ENCODE measurements around the gene PCSK7.
"Not testable (repeated sequence)": the region's sequence is repeated elsewhere in the genome, so short reads cannot be mapped to it uniquely, and the experiment has no call there.

GRCh38 chr11:117207481-117207880, 24.4 kb downstream of the PCSK7 start:
- TF ChIP-seq, protein P1, sequence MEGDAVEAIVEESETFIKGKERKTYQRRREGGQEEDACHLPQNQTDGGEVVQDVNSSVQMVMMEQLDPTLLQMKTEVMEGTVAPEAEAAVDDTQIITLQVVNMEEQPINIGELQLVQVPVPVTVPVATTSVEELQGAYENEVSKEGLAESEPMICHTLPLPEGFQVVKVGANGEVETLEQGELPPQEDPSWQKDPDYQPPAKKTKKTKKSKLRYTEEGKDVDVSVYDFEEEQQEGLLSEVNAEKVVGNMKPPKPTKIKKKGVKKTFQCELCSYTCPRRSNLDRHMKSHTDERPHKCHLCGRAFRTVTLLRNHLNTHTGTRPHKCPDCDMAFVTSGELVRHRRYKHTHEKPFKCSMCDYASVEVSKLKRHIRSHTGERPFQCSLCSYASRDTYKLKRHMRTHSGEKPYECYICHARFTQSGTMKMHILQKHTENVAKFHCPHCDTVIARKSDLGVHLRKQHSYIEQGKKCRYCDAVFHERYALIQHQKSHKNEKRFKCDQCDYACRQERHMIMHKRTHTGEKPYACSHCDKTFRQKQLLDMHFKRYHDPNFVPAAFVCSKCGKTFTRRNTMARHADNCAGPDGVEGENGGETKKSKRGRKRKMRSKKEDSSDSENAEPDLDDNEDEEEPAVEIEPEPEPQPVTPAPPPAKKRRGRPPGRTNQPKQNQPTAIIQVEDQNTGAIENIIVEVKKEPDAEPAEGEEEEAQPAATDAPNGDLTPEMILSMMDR (IDR thresholded peaks at IDR 0.05), result not testable (repeated sequence)
- not testable (repeated sequence) for TF ChIP-seq POLR2A (IDR thresholded peaks at IDR 0.05)

Measured in adrenal gland (tissue), 5 donors.